HepG2 (cell line): Measurements from ENCODE around the gene RNLS. TPM values are rescaled to one million over a fixed set of nuclear protein-coding genes. Genes with fewer than 3 reads are reported as not detected.

Experiments
- ATAC-seq: fragments of 200-7000 bp; cut with Tn5 transposase; 3 replicates; pipeline ENCODE4 v1.9.1; 2020; ENCODE audit warnings: mild to moderate bottlenecking, moderate library complexity
- BruUV-seq: library from RNA; stranded (reverse); fragments of 400-500 nt; replicated peaks from 2 replicates; lab custom pipeline; 2021; lab: Mats Ljungman, UMichigan
- CTCF ChIA-PET: fragments of 300-600 bp; formaldehyde crosslinking; extraction: SDS; loops from one replicate; lab custom pipeline; 2021; ENCODE audit warnings: low total read pairs, inconsistent platforms, low intra/inter-chr PET ratio; lab: Yijun Ruan, JAX
- POLR2A ChIA-PET: fragments of 350-600 bp; sonication (Branson Sonifier 250); formaldehyde crosslinking; loops from one replicate; lab custom pipeline; 2020; ENCODE audit warnings: antibody characterized with exemption, inconsistent platforms; lab: Yijun Ruan, JAX
- DNase-seq: peaks from one replicate; pipeline ENCODE4 v3.0.0-alpha.2; 2015; ENCODE audit warnings: low spot score
- FAIRE-seq: peaks from 3 replicates; lab custom pipeline; 2011; peaks lifted over from hg19 to GRCh38; lab: Jason Lieb, UNC
- H2AFZ ChIP-seq: one replicate; pipeline ENCODE4 v1.6.1; 2011; ENCODE audit warnings: low read length, inconsistent platforms
- H3K27ac ChIP-seq: fragments of 300-600 bp; 3 replicates; pipeline ENCODE4 v1.8.0; 2011; ENCODE audit warnings: mixed run types, mild to moderate bottlenecking, mixed read lengths, low read length, inconsistent platforms; ENCODE audit not compliant: insufficient read depth; ENCODE audit errors: extremely low read length
- H3K27me3 ChIP-seq, 2 experiments: fragments of 200-600 bp in 1 of 2; 2 replicates in 1 of 2; 3 replicates in 1 of 2; pipeline versions ENCODE4 v1.6.0 to v1.8.0; 2011; ENCODE audit warnings: low read length in 2 of 2, mild to moderate bottlenecking in 2 of 2, moderate library complexity in 2 of 2, inconsistent platforms in 1 of 2; ENCODE audit not compliant: insufficient read depth in 2 of 2, control insufficient read depth in 1 of 2
- H3K36me3 ChIP-seq, 2 experiments: fragments of 200-600 bp in 1 of 2; replicated peaks in 1 of 2; 2 replicates in 1 of 2; 3 replicates in 1 of 2; pipeline versions ENCODE4 v1.5.1 to v1.8.0; 2011; ENCODE audit warnings: low read length in 2 of 2, inconsistent platforms in 1 of 2; ENCODE audit not compliant: insufficient read depth in 2 of 2, control insufficient read depth in 1 of 2
- H3K4me1 ChIP-seq: 2 replicates; pipeline ENCODE4 v1.5.1; 2012; ENCODE audit warnings: low read length, inconsistent platforms; ENCODE audit not compliant: insufficient read depth
- H3K4me2 ChIP-seq: 2 replicates; pipeline ENCODE4 v1.6.0; 2011; ENCODE audit warnings: low read depth, low read length, inconsistent platforms
- H3K4me3 ChIP-seq, 3 experiments: fragments of 200-600 bp in 1 of 3; sonication (generic), shearing (Covaris generic) in 1 of 3; replicated peaks in 1 of 3; 2 replicates each; pipeline ENCODE4 v1.5.1; 2011 to 2016; ENCODE audit warnings: low read length in 3 of 3, inconsistent platforms in 2 of 3, low read depth in 2 of 3, mild to moderate bottlenecking in 2 of 3, control low read depth in 1 of 3, mixed read lengths in 1 of 3; ENCODE audit not compliant: insufficient read depth in 1 of 3
- H3K79me2 ChIP-seq: one replicate; pipeline ENCODE4 v1.6.1; 2011; ENCODE audit warnings: low read length, inconsistent platforms; ENCODE audit not compliant: insufficient read depth
- H3K9ac ChIP-seq: 2 replicates; pipeline ENCODE4 v1.6.0; 2011; ENCODE audit warnings: mild to moderate bottlenecking, low read depth, low read length, inconsistent platforms; ENCODE audit not compliant: insufficient read depth
- H3K9me3 ChIP-seq: 2 replicates; pipeline ENCODE4 v1.5.1; 2012; ENCODE audit warnings: mild to moderate bottlenecking, low read length
- H4K20me1 ChIP-seq: 2 replicates; pipeline ENCODE4 v1.6.0; 2011; ENCODE audit warnings: inconsistent platforms, mild to moderate bottlenecking, low read length, moderate library complexity; ENCODE audit not compliant: insufficient read depth
- MBD4 ChIP-seq: IDR thresholded peaks from 2 replicates; pipeline ENCODE4 v1.6.1; 2012; ENCODE audit warnings: low read length, inconsistent platforms, borderline replicate concordance
- MLXIP ChIP-seq: sonication (generic); formaldehyde crosslinking; IDR thresholded peaks from 2 replicates; pipeline ENCODE4 v1.9.0; 2021; ENCODE audit warnings: missing genetic modification reagents, borderline replicate concordance
- PCBP1 ChIP-seq: fragments of 200-400 bp; formaldehyde crosslinking; IDR thresholded peaks from 2 replicates; pipeline ENCODE4 v1.6.1; 2017; ENCODE audit warnings: mild to moderate bottlenecking, low read depth, low read length, borderline replicate concordance
- ZBTB10 ChIP-seq: sonication (generic); formaldehyde crosslinking; IDR thresholded peaks from 2 replicates; pipeline ENCODE4 v1.4.0; 2020; ENCODE audit warnings: missing genetic modification reagents, borderline replicate concordance
- ZNF274 ChIP-seq: sonication (generic); formaldehyde crosslinking; IDR thresholded peaks from 2 replicates; pipeline ENCODE4 v1.5.1; 2020; ENCODE audit warnings: mild to moderate bottlenecking, missing genetic modification reagents
- ZNF737 ChIP-seq: sonication (generic); formaldehyde crosslinking; IDR thresholded peaks from 2 replicates; pipeline ENCODE4 v1.5.0; 2020; ENCODE audit warnings: missing genetic modification reagents, mild to moderate bottlenecking, borderline replicate concordance
- WGBS: methylation state at CpG from one replicate; pipeline ENCODE4 v1.1.6; 2017; ENCODE audit warnings: low lambda C conversion rate; 5-methylcytosine and 5-hydroxymethylcytosine counted together
- in situ Hi-C: cut with HindIII; loops from 2 replicates; pipeline ENCODE4 v1.10.0; 2017; ENCODE audit warnings: low pct_unique_long_range_greater_than_20kb; ENCODE audit not compliant: extremely low pct_ligation_motif_present
- intact Hi-C: fragments of 100-400 bp; cut with micrococcal nuclease; formaldehyde crosslinking; loops from one replicate; pipeline ENCODE4 v1.10.0; 2022; ENCODE audit not compliant: unreplicated experiment
- polyA plus RNA-seq, 8 experiments: library from polyadenylated mRNA; depleted of rRNA in 3 of 8; stranded (reverse) in 7 of 8; unstranded in 1 of 8; fragments of >200 nt; fragmentation: Illumina TruSeq in 4 of 8; extraction: Trizol in 4 of 8; gene quantifications; 2 replicates each; pipeline versions ENCODE4 v1.2.1 to v1.2.3, GENCODE V29; 2011 to 2016; ENCODE audit warnings: low read depth in 4 of 8, missing spikeins in 1 of 8, mixed read lengths in 1 of 8; ENCODE audit not compliant: insufficient read depth in 1 of 8
- total RNA-seq, 5 experiments: library from RNA; depleted of rRNA; stranded (reverse); fragments of >200 nt; fragmentation: Illumina TruSeq; extraction: Trizol; gene quantifications; 2 replicates each; pipeline ENCODE4 v1.2.3, GENCODE V29; 2016; ENCODE audit warnings: low read depth in 1 of 5

The RNLS gene
- total and polyA plus RNA-seq, 2 of the 13 experiments (the other 11 are each of a cell fraction or from before 2014, with no cell fraction given) = not detected

GRCh38 chr10:88253128-88253527 is 330.0 kb downstream of the RNLS start:
- in situ Hi-C loops = no loop called here
- H3K27ac ChIP-seq = no peak overlapping the region
- ChIA-PET CTCF (no interaction called here), POLR2A (no interaction called here)
- FAIRE-seq (no peak), DNase-seq (no peak), ATAC-seq (no peak)
- no peaks in the 10 kb centered on the region for H3K9me3 ChIP-seq
- TF ChIP-seq ZNF737 (no peak), ZBTB10 (CRISPR knock-in tag) (no peak), PCBP1 (no peak), MBD4 (no peak)
- 33% methylated on average over 3 of the region's 3 CpGs for WGBS
- no peak overlapping the region for H3K4me2 ChIP-seq
- intact Hi-C loops = no loop called here
- H3K9ac ChIP-seq = no peak overlapping the region
- no TSS peak for BruUV-seq
- no peak overlapping the region for H2AFZ ChIP-seq
- no peak overlapping the region for H3K4me3 ChIP-seq
- no peaks in the 10 kb centered on the region for H3K4me1 ChIP-seq
- no peaks in the 10 kb centered on the region for H3K36me3 ChIP-seq
- H3K79me2 ChIP-seq = no peaks in the 10 kb centered on the region
- peaks cover 0 to 4% of the 10 kb centered on the region in 2 experiments; a peak in 1 of 5 replicates for H3K27me3 ChIP-seq
- H4K20me1 ChIP-seq = no peaks in the 10 kb centered on the region

- WGBS = 50% methylated on average over 2 of the region's 2 CpGs
- Histone ChIP-seq H3K36me3 (no peaks in the 10 kb centered on the region), H3K9me3 (no peaks in the 10 kb centered on the region), H2AFZ (no peak overlapping the region), H3K9ac (no peak overlapping the region), H3K27ac (no peak overlapping the region), H3K4me3 (no peak overlapping the region), H3K27me3 (peaks cover 0 to 3% of the 10 kb centered on the region in 2 experiments; a peak in 1 of 5 replicates), H4K20me1 (no peaks in the 10 kb centered on the region), H3K79me2 (no peaks in the 10 kb centered on the region), H3K4me2 (no peak overlapping the region), H3K4me1 (no peaks in the 10 kb centered on the region)
- DNase-seq (no peak), ATAC-seq (no peak), FAIRE-seq (no peak)
- TF ChIP-seq MLXIP (no peak), ZNF274 (CRISPR knock-in tag) (no peak)
- in situ Hi-C loops = no loop called here
- ChIA-PET POLR2A (no interaction called here), CTCF (no interaction called here)
- intact Hi-C loops = no loop called here
- BruUV-seq = no TSS peak
Observed at GRCh38 chr10:88249450-88249849, 333.7 kb downstream of the RNLS start.
